AG04449 (cell line): ENCODE results near the gene RALB.

Experiments
- CTCF ChIA-PET: fragments of 350-600 bp; formaldehyde crosslinking; extraction: SDS; loops from one replicate; lab custom pipeline; 2021; ENCODE audit warnings: antibody characterized with exemption; lab: Yijun Ruan, JAX
- POLR2A ChIA-PET: fragments of 400-600, 350-600 bp; formaldehyde crosslinking; extraction: SDS; loops from one replicate; lab custom pipeline; 2020; ENCODE audit warnings: antibody characterized with exemption, inconsistent platforms; lab: Yijun Ruan, JAX
- DNase-seq: peaks from one replicate; pipeline ENCODE4 v3.0.0-alpha.2; 2010; ENCODE audit warnings: low read depth, low spot score
- H3K4me3 ChIP-seq: 2 replicates; pipeline ENCODE4 v1.5.1; 2011; ENCODE audit warnings: low read depth, mild to moderate bottlenecking, control low read depth, low read length
- CTCF ChIP-seq: IDR thresholded peaks from one replicate; pipeline ENCODE4 v1.5.1; 2011; ENCODE audit warnings: mild to moderate bottlenecking, moderate library complexity, low read length, control low read depth, inconsistent platforms; ENCODE audit not compliant: insufficient read depth; ENCODE audit errors: missing control alignments

Gene RALB

GRCh38 chr2:120343433-120344105 is 90.9 kb downstream of the RALB start:
- ChIA-PET POLR2A (interaction anchor here (1.0 to 1.5 kb wide), 2 partner anchors 203 to 267 kb away, joined by 3 read pairs; no protein-coding TSS in a partner anchor), CTCF (interaction anchor here (0.9 to 16.6 kb wide), 37 partner anchors 8 to 739 kb away, joined by 3 to 576 read pairs (median 5); no protein-coding TSS in a partner anchor)
- TF ChIP-seq CTCF = peak; percentile 95
- peak overlapping the region; percentile 23 for H3K4me3 ChIP-seq
- peak; percentile 17 for DNase-seq
